ENCODE measurements around the gene POLD4.

DNA sequence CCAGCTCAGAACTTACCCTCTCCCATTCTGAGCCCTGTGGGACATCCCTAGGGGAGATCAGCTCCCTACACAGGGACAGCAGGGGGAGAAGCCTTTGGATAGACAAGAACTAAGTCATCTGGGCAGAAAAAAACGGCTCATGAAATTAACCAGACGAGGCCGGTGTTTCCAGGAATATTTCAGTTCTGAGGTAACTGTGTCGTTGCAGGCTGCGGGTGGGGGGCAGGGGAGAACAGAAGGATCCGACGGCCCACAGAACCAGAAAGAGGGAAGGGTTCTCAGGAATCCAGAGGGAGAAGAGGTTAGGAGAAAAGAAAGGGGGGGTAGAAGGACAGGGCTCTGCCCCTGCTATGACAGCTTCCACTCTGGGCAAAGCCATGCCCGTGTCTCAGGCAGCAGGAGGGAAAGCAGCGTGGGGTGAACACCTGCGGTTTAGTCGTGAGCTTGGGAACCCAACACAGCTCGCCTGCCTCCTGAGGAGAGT lies 16.5 kb upstream of the POLD4 start:
- TF ChIP-seq, protein P1, sequence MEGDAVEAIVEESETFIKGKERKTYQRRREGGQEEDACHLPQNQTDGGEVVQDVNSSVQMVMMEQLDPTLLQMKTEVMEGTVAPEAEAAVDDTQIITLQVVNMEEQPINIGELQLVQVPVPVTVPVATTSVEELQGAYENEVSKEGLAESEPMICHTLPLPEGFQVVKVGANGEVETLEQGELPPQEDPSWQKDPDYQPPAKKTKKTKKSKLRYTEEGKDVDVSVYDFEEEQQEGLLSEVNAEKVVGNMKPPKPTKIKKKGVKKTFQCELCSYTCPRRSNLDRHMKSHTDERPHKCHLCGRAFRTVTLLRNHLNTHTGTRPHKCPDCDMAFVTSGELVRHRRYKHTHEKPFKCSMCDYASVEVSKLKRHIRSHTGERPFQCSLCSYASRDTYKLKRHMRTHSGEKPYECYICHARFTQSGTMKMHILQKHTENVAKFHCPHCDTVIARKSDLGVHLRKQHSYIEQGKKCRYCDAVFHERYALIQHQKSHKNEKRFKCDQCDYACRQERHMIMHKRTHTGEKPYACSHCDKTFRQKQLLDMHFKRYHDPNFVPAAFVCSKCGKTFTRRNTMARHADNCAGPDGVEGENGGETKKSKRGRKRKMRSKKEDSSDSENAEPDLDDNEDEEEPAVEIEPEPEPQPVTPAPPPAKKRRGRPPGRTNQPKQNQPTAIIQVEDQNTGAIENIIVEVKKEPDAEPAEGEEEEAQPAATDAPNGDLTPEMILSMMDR (IDR thresholded peaks at IDR 0.05): no peak
- TF ChIP-seq EP300 (IDR thresholded peaks at IDR 0.05) (no peak), POLR2A (IDR thresholded peaks at IDR 0.05) (no peak)

Measured in upper lobe of left lung (tissue), 4 donors.